ENCODE results near the gene ATXN1.

GRCh38 chr6:16421462-16421960 is 339.7 kb downstream of the ATXN1 start:
- TF ChIP-seq CEBPB (IDR thresholded peaks at IDR 0.05) (no peak), RARB (CRISPR knock-in tag; IDR thresholded peaks at IDR 0.05) (no peak), ZC3H11A (IDR thresholded peaks at IDR 0.05) (no peak), POLR2A (IDR thresholded peaks at IDR 0.05; ENCODE audit: low read length) (no peak), HES2 (IDR thresholded peaks at IDR 0.05) (no peak), NPAS2 (CRISPR knock-in tag; IDR thresholded peaks at IDR 0.05; ENCODE audit: borderline replicate concordance) (no peak)
- TF ChIP-seq, protein P1, sequence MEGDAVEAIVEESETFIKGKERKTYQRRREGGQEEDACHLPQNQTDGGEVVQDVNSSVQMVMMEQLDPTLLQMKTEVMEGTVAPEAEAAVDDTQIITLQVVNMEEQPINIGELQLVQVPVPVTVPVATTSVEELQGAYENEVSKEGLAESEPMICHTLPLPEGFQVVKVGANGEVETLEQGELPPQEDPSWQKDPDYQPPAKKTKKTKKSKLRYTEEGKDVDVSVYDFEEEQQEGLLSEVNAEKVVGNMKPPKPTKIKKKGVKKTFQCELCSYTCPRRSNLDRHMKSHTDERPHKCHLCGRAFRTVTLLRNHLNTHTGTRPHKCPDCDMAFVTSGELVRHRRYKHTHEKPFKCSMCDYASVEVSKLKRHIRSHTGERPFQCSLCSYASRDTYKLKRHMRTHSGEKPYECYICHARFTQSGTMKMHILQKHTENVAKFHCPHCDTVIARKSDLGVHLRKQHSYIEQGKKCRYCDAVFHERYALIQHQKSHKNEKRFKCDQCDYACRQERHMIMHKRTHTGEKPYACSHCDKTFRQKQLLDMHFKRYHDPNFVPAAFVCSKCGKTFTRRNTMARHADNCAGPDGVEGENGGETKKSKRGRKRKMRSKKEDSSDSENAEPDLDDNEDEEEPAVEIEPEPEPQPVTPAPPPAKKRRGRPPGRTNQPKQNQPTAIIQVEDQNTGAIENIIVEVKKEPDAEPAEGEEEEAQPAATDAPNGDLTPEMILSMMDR (IDR thresholded peaks at IDR 0.05), result no peak
